Heart right ventricle (tissue), 16 donors: ENCODE measurements around the gene OR10A4. TPM values are rescaled to one million over a fixed set of nuclear protein-coding genes. Genes with fewer than 3 reads are reported as not detected.

Experiments used
- ATAC-seq, 8 donors: fragments of 200-7000 bp; cut with Tn5 transposase; one replicate each; pipeline ENCODE4 v1.9.1; 2020; ENCODE audit warnings: mild to moderate bottlenecking in 8 of 8, moderate library complexity in 8 of 8, moderate number of reproducible peaks in 1 of 8
- DNase-seq, 2 donors: peaks; one replicate each; pipeline ENCODE4 v3.0.0-alpha.2; 2020
- H3K27ac ChIP-seq, 10 donors: fragments of 200-600 bp; sonication (generic) in 2 of 10; one replicate each; pipeline versions ENCODE4 v1.5.0 to v1.8.0; 2020 to 2022; ENCODE audit warnings: mild to moderate bottlenecking in 3 of 10
- H3K27me3 ChIP-seq, 7 donors: fragments of 200-600 bp; one replicate each; pipeline ENCODE4 v1.8.0; 2021 to 2022; ENCODE audit warnings: mild to moderate bottlenecking in 2 of 7
- H3K36me3 ChIP-seq, 9 donors: fragments of 200-600 bp; sonication (generic) in 1 of 9; one replicate each; pipeline versions ENCODE4 v1.5.0 to v1.8.0; 2020 to 2022; ENCODE audit warnings: mild to moderate bottlenecking in 2 of 9
- H3K4me1 ChIP-seq, 9 donors: fragments of 200-600 bp; sonication (generic) in 1 of 9; one replicate each; pipeline versions ENCODE4 v1.5.0 to v1.8.0; 2020 to 2022; ENCODE audit warnings: mild to moderate bottlenecking in 4 of 9
- H3K4me3 ChIP-seq, 10 donors: fragments of 200-600 bp; sonication (generic) in 2 of 10; one replicate each; pipeline versions ENCODE4 v1.5.0 to v1.8.0; 2020 to 2022; ENCODE audit warnings: mild to moderate bottlenecking in 7 of 10, moderate library complexity in 2 of 10
- H3K9me3 ChIP-seq, 11 donors: fragments of 200-600 bp in 10 of 11; sonication (generic) in 2 of 11; one replicate each; pipeline versions ENCODE4 v1.5.0 to v1.8.0; 2013 to 2022; ENCODE audit warnings: mild to moderate bottlenecking in 2 of 11, control low read depth in 1 of 11, moderate library complexity in 1 of 11
- CTCF ChIP-seq, 9 donors: fragments of 200-600 bp; sonication (generic) in 2 of 9; IDR thresholded peaks; one replicate each; pipeline versions ENCODE4 v1.5.0 to v1.8.0; 2021 to 2022; ENCODE audit warnings: antibody characterized with exemption in 9 of 9, mild to moderate bottlenecking in 5 of 9, moderate library complexity in 1 of 9
- WGBS, 2 donors: extraction: QIAGEN DNeasy Blood & Tissue Kit; methylation state at CpG; one replicate each; pipeline ENCODE4 v1.1.7; 2013; ENCODE audit warnings: inconsistent platforms in 1 of 2; 5-methylcytosine and 5-hydroxymethylcytosine counted together
- intact Hi-C, 10 donors: fragments of 100-400 bp; cut with DNase I; formaldehyde crosslinking; loops; one replicate each; pipeline versions ENCODE4 v1.11.1 to v1.14.2; 2022
- polyA plus RNA-seq, 2 donors: library from polyadenylated mRNA; stranded (reverse); fragments of 200-250 nt; gene quantifications; one replicate each; pipeline ENCODE4 v1.2.3, GENCODE V29; 2013
- total RNA-seq, 10 donors: library from RNA; stranded (reverse); fragmentation: NEBNext Ultra II Directional in 3 of 10; extraction: Animal tissue kit (Norgen Biotek cat#: 25700) in 3 of 10; gene quantifications; one replicate each; pipeline versions ENCODE4 v1.2.1 to v1.2.4, GENCODE V29; 2021 to 2023
- donor health status: Arrhythmogenic right ventricular cardiomyopathy.
- donor health status: ischemic (EF 13 %, LVEDD 7.1; RV severe dilation, severe dysfunction).
- donor health status: healthy with polysubstance abuse.
- donor health status: DM: no; HTN: yes; CAD: no.
- donor health status: DM: no; HTN: no; CAD: no.
- donor health status: ischemic (EF 25% LVEDD 6.9; RV normal size, moderate dysfunction).
- donor health status: ischemic (EF 25% LVEDD 5.7; RV mildly dilated, moderate dysfunction).
- donor health status: healthy.
- donor health status: DM: yes; HTN: yes; CAD: no.
- donor health status: Ischemic cardiomyopathy.
- donor health status: ischemic (EF 35%, LVEDD 5.7; RV mildly dilated, moderate dysfunction).
- donor health status: nonischemic (EF 11% LVEDD 7.7; RV severe dilation, severe dysfunction).
- donor health status: DM: yes; HTN: yes; CAD: no.
- donor health status: PGD.
- donor health status: ischemic (EF 29% LVEDD 5.4; RV normal size, mild dysfunction).
- donor health status: nonischemic (EF 23%, LVEDD 6.1; RV moderate dilation, normal function).

The OR10A4 gene
- total and polyA plus RNA-seq, 12 donors: not detected

- DNase-seq (no peak), ATAC-seq (no peak)
- Histone ChIP-seq H3K4me3 (no peak overlapping the region), H3K27me3 (no peaks in the 10 kb centered on the region), H3K36me3 (no peaks in the 10 kb centered on the region), H3K4me1 (no peaks in the 10 kb centered on the region), H3K9me3 (peaks cover 0 to 7% (median 0%) of the 10 kb centered on the region in 11 donors), H3K27ac (no peak overlapping the region)
- intact Hi-C loops: no loop called here
- TF ChIP-seq CTCF (IDR thresholded peaks at IDR 0.05): no peak
Measured at GRCh38 chr11:6841694-6842093, 34.7 kb upstream of the OR10A4 start.

DNA sequence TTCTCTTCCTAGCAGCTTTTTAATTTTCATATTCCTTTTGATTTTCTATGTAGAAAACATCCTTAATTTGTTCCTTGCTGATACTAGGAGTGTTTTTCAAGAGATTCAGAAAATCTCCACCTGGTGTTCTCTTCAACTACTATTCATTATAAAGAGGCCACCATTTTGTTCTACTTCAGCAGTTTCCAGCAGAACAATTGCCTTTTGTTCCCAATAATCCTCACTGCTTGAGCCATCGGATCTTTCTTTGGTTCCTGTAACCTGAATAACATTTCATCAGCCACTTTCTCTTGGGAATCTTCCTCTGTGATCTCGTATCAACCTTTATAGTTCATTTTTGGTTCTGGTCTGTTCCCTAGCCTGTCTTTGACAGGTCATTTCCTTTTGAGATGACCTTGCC, 32.8 kb upstream of the OR10A4 start:
- H3K4me3 ChIP-seq: no peak overlapping the region
- H3K4me1 ChIP-seq: no peaks in the 10 kb centered on the region
- no peak overlapping the region for H3K27ac ChIP-seq
- TF ChIP-seq CTCF (IDR thresholded peaks at IDR 0.05): no peak
- no peaks in the 10 kb centered on the region for H3K36me3 ChIP-seq
- H3K27me3 ChIP-seq: no peaks in the 10 kb centered on the region
- peaks cover 0 to 7% (median 0%) of the 10 kb centered on the region in 11 donors for H3K9me3 ChIP-seq
- WGBS, 2 donors: 56% methylated on average over 2 of the region's 2 CpGs
- intact Hi-C loops: loop anchor here in 1 of 10 donors (2.0 kb wide), 1 partner anchor 17 kb away; no protein-coding TSS in a partner anchor
- DNase-seq (no peak), ATAC-seq (no peak)

- H3K27me3 ChIP-seq: no peaks in the 10 kb centered on the region
- no peak for DNase-seq
- H3K36me3 ChIP-seq: no peaks in the 10 kb centered on the region
- H3K4me1 ChIP-seq: no peaks in the 10 kb centered on the region
- 85 to 87% methylated on average over 5 of the region's 5 CpGs for WGBS, 2 donors
- ATAC-seq: no peak
- no peak for TF ChIP-seq CTCF (IDR thresholded peaks at IDR 0.05)
- H3K27ac ChIP-seq: no peak overlapping the region
- H3K4me3 ChIP-seq: no peak overlapping the region
- H3K9me3 ChIP-seq: peaks cover 0 to 7% (median 0%) of the 10 kb centered on the region in 11 donors
- intact Hi-C loops: loop anchor here in 1 of 10 donors (2.0 kb wide), 1 partner anchor 16 kb away; no protein-coding TSS in a partner anchor
Measured at GRCh38 chr11:6844356-6844755, 32.1 kb upstream of the OR10A4 start.

GRCh38 chr11:6845383-6845782, 31.0 kb upstream of the OR10A4 start, which contains the start of gene OR10A5:
Gene OR10A5, plus strand, starts transcription at chr11:6845683. Its CDS starts 0 bp downstream, at chr11:6845683.
- DNase-seq (no peak), ATAC-seq (no peak)
- TF ChIP-seq CTCF (IDR thresholded peaks at IDR 0.05): no peak
- Histone ChIP-seq H3K36me3 (no peaks in the 10 kb centered on the region), H3K27ac (no peak within 1 kb of the TSS), H3K9me3 (peaks cover 0 to 7% (median 0%) of the 10 kb centered on the region in 11 donors), H3K4me1 (no peaks in the 10 kb centered on the region), H3K27me3 (no peaks in the 10 kb centered on the region), H3K4me3 (no peak within 1 kb of the TSS)
- WGBS, 2 donors: 76 to 83% methylated on average over 3 of the region's 3 CpGs
- intact Hi-C loops: loop anchor here in 1 of 10 donors (2.0 kb wide), 1 partner anchor 15 kb away; no protein-coding TSS in a partner anchor
